ENCODE results near the gene AATF.

AATF gene

GRCh38 chr17:36933512-36934143 lies 15.1 kb upstream of the AATF start:
- no peak overlapping the region for H3K27ac ChIP-seq (replicated peaks)
- H3K4me3 ChIP-seq (replicated peaks; ENCODE audit: insufficient read depth, low read length): no peak overlapping the region
- DNase-seq (ENCODE audit: low read depth in 1 of 2, low spot score in 1 of 2): no peak
- TF ChIP-seq, protein P1, sequence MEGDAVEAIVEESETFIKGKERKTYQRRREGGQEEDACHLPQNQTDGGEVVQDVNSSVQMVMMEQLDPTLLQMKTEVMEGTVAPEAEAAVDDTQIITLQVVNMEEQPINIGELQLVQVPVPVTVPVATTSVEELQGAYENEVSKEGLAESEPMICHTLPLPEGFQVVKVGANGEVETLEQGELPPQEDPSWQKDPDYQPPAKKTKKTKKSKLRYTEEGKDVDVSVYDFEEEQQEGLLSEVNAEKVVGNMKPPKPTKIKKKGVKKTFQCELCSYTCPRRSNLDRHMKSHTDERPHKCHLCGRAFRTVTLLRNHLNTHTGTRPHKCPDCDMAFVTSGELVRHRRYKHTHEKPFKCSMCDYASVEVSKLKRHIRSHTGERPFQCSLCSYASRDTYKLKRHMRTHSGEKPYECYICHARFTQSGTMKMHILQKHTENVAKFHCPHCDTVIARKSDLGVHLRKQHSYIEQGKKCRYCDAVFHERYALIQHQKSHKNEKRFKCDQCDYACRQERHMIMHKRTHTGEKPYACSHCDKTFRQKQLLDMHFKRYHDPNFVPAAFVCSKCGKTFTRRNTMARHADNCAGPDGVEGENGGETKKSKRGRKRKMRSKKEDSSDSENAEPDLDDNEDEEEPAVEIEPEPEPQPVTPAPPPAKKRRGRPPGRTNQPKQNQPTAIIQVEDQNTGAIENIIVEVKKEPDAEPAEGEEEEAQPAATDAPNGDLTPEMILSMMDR (IDR thresholded peaks at IDR 0.05; ENCODE audit: insufficient read depth, low read length): no peak
- TF ChIP-seq POLR2AphosphoS5 (IDR thresholded peaks at IDR 0.05; ENCODE audit: low read depth): no peak
- TF ChIP-seq REST (IDR thresholded peaks at IDR 0.05; ENCODE audit: insufficient replicate concordance, low read depth): no peak
- TF ChIP-seq SPI1 (IDR thresholded peaks at IDR 0.05; ENCODE audit: borderline replicate concordance, low read depth): no peak
- TF ChIP-seq GABPA (IDR thresholded peaks at IDR 0.05; ENCODE audit: low read depth): no peak
- peaks cover 85% of the 10 kb centered on the region for H3K27me3 ChIP-seq (ENCODE audit: insufficient read depth, poor library complexity, severe bottlenecking)

DNA sequence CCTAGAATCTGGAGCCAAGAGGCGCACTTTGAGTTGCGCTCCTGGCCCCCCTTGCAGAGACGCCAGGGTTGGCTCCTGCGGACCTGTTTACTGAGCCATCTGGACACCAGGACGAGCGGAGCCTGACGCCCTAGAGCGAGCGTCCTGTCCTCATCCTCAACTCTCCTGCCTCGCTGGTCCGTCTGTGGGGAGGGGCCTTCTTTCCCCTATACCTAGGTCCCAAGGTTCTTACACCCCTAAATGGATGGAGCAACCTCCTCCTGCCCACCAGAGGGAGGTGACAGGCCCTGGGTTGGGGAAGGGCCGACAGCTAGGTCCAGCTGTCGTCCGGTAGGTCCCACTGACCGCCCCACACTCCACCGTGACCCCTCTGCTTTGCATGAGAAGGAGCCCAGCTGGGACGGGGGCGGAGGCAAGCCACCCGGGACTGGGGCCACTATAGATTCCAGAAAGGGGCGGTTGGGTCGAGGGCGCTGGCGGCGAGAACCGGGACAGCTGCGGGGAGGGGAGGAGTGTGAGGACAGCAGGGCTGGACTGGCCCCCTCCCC lies 14.5 kb upstream of the AATF start:
- no peak for DNase-seq (ENCODE audit: low read depth in 1 of 2, low spot score in 1 of 2)
- TF ChIP-seq, protein P1 (IDR thresholded peaks at IDR 0.05; ENCODE audit: insufficient read depth, low read length): no peak
- TF ChIP-seq SPI1 (IDR thresholded peaks at IDR 0.05; ENCODE audit: borderline replicate concordance, low read depth) (no peak), GABPA (IDR thresholded peaks at IDR 0.05; ENCODE audit: low read depth) (no peak), REST (IDR thresholded peaks at IDR 0.05; ENCODE audit: insufficient replicate concordance, low read depth) (no peak), POLR2AphosphoS5 (IDR thresholded peaks at IDR 0.05; ENCODE audit: low read depth) (no peak)
- Histone ChIP-seq H3K4me3 (replicated peaks; ENCODE audit: insufficient read depth, low read length) (no peak overlapping the region), H3K27me3 (ENCODE audit: insufficient read depth, poor library complexity, severe bottlenecking) (peaks cover 87% of the 10 kb centered on the region), H3K27ac (replicated peaks) (no peak overlapping the region)

GRCh38 chr17:36934692-36935630 lies 13.8 kb upstream of the AATF start:
- no peak for DNase-seq (ENCODE audit: low read depth in 1 of 2, low spot score in 1 of 2)
- Histone ChIP-seq H3K4me3 (replicated peaks; ENCODE audit: insufficient read depth, low read length) (no peak overlapping the region), H3K27ac (replicated peaks) (no peak overlapping the region), H3K27me3 (ENCODE audit: insufficient read depth, poor library complexity, severe bottlenecking) (peaks cover 87% of the 10 kb centered on the region)
- TF ChIP-seq GABPA (IDR thresholded peaks at IDR 0.05; ENCODE audit: low read depth): no peak
- TF ChIP-seq, protein P1 (IDR thresholded peaks at IDR 0.05; ENCODE audit: insufficient read depth, low read length): no peak
- no peak for TF ChIP-seq POLR2AphosphoS5 (IDR thresholded peaks at IDR 0.05; ENCODE audit: low read depth)
- TF ChIP-seq REST (IDR thresholded peaks at IDR 0.05; ENCODE audit: insufficient replicate concordance, low read depth): no peak

Data from HL-60 (cell line).